ENCODE measurements around the gene CDC42.

DNA sequence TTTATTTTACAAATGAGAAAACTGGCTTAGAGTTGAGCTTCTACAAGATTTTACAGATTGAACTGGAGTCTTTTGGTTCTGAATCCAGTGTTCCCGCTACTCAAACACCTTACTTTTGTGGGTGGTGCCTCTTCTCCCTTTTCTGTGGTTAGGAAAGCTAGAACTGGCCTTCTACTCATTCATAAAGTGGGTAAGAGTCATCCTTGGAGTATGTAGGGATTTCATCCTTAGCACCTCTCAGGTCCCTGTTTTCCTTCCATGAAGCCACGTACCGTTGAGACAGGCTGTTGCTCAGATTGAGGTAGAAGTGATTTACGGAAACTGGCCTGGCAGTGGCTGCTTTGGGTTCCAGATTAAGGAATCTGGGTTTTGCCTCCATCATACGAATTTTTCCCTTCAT lies 54.6 kb downstream of the CDC42 start:
- TF ChIP-seq, protein P1, sequence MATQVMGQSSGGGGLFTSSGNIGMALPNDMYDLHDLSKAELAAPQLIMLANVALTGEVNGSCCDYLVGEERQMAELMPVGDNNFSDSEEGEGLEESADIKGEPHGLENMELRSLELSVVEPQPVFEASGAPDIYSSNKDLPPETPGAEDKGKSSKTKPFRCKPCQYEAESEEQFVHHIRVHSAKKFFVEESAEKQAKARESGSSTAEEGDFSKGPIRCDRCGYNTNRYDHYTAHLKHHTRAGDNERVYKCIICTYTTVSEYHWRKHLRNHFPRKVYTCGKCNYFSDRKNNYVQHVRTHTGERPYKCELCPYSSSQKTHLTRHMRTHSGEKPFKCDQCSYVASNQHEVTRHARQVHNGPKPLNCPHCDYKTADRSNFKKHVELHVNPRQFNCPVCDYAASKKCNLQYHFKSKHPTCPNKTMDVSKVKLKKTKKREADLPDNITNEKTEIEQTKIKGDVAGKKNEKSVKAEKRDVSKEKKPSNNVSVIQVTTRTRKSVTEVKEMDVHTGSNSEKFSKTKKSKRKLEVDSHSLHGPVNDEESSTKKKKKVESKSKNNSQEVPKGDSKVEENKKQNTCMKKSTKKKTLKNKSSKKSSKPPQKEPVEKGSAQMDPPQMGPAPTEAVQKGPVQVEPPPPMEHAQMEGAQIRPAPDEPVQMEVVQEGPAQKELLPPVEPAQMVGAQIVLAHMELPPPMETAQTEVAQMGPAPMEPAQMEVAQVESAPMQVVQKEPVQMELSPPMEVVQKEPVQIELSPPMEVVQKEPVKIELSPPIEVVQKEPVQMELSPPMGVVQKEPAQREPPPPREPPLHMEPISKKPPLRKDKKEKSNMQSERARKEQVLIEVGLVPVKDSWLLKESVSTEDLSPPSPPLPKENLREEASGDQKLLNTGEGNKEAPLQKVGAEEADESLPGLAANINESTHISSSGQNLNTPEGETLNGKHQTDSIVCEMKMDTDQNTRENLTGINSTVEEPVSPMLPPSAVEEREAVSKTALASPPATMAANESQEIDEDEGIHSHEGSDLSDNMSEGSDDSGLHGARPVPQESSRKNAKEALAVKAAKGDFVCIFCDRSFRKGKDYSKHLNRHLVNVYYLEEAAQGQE (IDR thresholded peaks at IDR 0.05; ENCODE audit: low read depth) = no peak
- TF ChIP-seq MAX (IDR thresholded peaks at IDR 0.05) (no peak), EGR1 (IDR thresholded peaks at IDR 0.05) (no peak)

All from Ishikawa (cell line).